ENCODE results near the gene CHMP4A.

CHMP4A gene

GRCh38 chr14:24185741-24186140 is 27.5 kb downstream of the CHMP4A start:
- DNase-seq (ENCODE audit: low read depth) = no peak
- TF ChIP-seq CTCF (IDR thresholded peaks at IDR 0.05; ENCODE audit: low read depth, low read length, missing control alignments) = no peak
- no peak overlapping the region for H3K4me3 ChIP-seq (ENCODE audit: low read depth, low read length)

- H3K4me3 ChIP-seq (ENCODE audit: low read depth, low read length) = no peak overlapping the region
- DNase-seq (ENCODE audit: low read depth) = no peak
- no peak for TF ChIP-seq CTCF (IDR thresholded peaks at IDR 0.05; ENCODE audit: low read depth, low read length, missing control alignments)
Observed at GRCh38 chr14:24185026-24185425, 28.3 kb downstream of the CHMP4A start.

GRCh38 chr14:24184104-24184970 is 29.0 kb downstream of the CHMP4A start:
- DNase-seq (ENCODE audit: low read depth) = no peak
- no peak for TF ChIP-seq CTCF (IDR thresholded peaks at IDR 0.05; ENCODE audit: low read depth, low read length, missing control alignments)
- no peak overlapping the region for H3K4me3 ChIP-seq (ENCODE audit: low read depth, low read length)

- no peak for TF ChIP-seq CTCF (IDR thresholded peaks at IDR 0.05; ENCODE audit: low read depth, low read length, missing control alignments)
- H3K4me3 ChIP-seq (ENCODE audit: low read depth, low read length) = no peak overlapping the region
- no peak for DNase-seq (ENCODE audit: low read depth)
Observed at GRCh38 chr14:24183014-24183481, 30.2 kb downstream of the CHMP4A start.

GRCh38 chr14:24182110-24182882 is 31.0 kb downstream of the CHMP4A start:
- no peak overlapping the region for H3K4me3 ChIP-seq (ENCODE audit: low read depth, low read length)
- DNase-seq (ENCODE audit: low read depth) = no peak
- TF ChIP-seq CTCF (IDR thresholded peaks at IDR 0.05; ENCODE audit: low read depth, low read length, missing control alignments) = no peak

- no peak for TF ChIP-seq CTCF (IDR thresholded peaks at IDR 0.05; ENCODE audit: low read depth, low read length, missing control alignments)
- DNase-seq (ENCODE audit: low read depth) = no peak
Observed at GRCh38 chr14:24181371-24182077, 31.8 kb downstream of the CHMP4A start.

More at GRCh38 chr14:24181371-24182077, 31.8 kb downstream of the CHMP4A start:
- H3K4me3 ChIP-seq (ENCODE audit: low read depth, low read length) = no peak overlapping the region
